Activated CD4-positive, alpha-beta memory T cell treated with anti-CD3 and anti-CD28 coated beads, Interleukin-2, amount 10 ng/mL, durations not matched to agents 7 days and 5 days (primary cell): Measurements from ENCODE around the gene GPR156. TPM values are rescaled to one million over a fixed set of nuclear protein-coding genes. Genes with fewer than 3 reads are reported as not detected.
"Not testable (repeated sequence)": the region's sequence is repeated elsewhere in the genome, so short reads cannot be mapped to it uniquely, and the experiment has no call there.

Experiments used
- CTCF ChIA-PET: fragments of 350-600 bp; sonication (Branson Sonifier 250); formaldehyde crosslinking; loops from one replicate; lab custom pipeline; 2021; ENCODE audit warnings: antibody characterized with exemption, inconsistent platforms; lab: Charles Lee
- POLR2A ChIA-PET: fragments of 350-600 bp; sonication (Branson Sonifier 250); formaldehyde crosslinking; loops from one replicate; lab custom pipeline; 2021; ENCODE audit warnings: antibody characterized with exemption; lab: Charles Lee
- DNase-seq: peaks from one replicate; pipeline ENCODE4 v3.0.0-alpha.2; 2020
- H3K27ac Mint-ChIP-seq: one replicate; pipeline ENCODE4 v1.8.0; 2021; ENCODE audit warnings: mild to moderate bottlenecking, mixed read lengths
- H3K27me3 Mint-ChIP-seq: one replicate; pipeline ENCODE4 v1.8.0; 2021; ENCODE audit warnings: mixed read lengths
- H3K36me3 Mint-ChIP-seq: one replicate; pipeline ENCODE4 v1.8.0; 2021; ENCODE audit warnings: low read depth, mixed read lengths
- H3K4me1 Mint-ChIP-seq: one replicate; pipeline ENCODE4 v1.8.0; 2021; ENCODE audit warnings: mixed read lengths
- H3K4me3 Mint-ChIP-seq: one replicate; pipeline ENCODE4 v1.8.0; 2021; ENCODE audit warnings: mild to moderate bottlenecking, mixed read lengths
- H3K9me3 Mint-ChIP-seq: one replicate; pipeline ENCODE4 v1.8.0; 2021; ENCODE audit warnings: mixed read lengths
- total RNA-seq, 2 experiments: library from RNA; stranded (reverse); gene quantifications; one replicate each; pipeline ENCODE4 v1.2.3, GENCODE V29; 2021

The GPR156 gene
- total RNA-seq, 2 experiments from 2014 or later: not detected

DNA sequence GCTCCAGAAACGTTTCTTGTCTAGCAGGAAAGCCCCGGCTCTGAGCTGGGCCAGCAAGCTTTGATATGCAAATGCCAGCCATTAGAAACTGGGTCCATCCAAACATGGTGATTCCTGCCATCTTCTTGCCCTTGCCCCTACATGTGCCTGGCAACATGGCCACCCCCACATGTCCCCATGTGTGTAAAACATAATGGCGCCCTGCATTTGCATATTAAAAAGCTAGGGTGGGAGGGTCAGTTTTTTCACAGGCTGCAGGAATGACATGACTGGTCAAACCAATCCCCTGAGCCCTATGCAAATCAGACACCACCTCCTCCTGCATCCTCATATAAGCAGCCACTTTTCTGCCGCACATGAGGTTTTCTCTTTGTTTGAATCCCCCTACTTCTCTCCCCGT, 21.2 kb downstream of the GPR156 start:
- POLR2A ChIA-PET: no interaction called here

DNA sequence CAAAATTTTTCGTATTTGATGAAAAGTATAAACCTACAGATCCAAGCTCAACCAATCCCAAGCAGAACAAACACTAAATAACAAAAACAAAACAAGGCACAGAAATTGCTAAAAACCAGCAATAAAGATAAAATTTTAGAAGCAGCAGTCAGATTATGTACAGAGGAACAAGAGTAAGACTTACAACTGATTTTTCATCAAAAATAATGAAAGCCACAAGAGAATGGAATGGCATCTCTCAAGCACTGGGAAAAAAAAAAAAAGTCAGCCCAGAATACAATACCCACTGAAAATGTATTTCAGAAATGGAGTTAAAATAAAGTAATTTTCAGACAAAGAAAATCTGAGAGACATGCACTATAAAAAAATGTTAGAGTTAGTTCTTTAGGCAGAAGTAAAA, 27.0 kb downstream of the GPR156 start:
- CTCF ChIA-PET: no interaction called here

More for the DNA sequence above, 21.2 kb downstream of the GPR156 start:
- Mint-ChIP-seq H3K9me3 (no peaks in the 10 kb centered on the region), H3K27me3 (peaks cover 2% of the 10 kb centered on the region), H3K36me3 (no peaks in the 10 kb centered on the region), H3K4me1 (no peaks in the 10 kb centered on the region), H3K4me3 (no peak overlapping the region), H3K27ac (no peak overlapping the region)
- no peak for DNase-seq
- CTCF ChIA-PET: no interaction called here

DNA sequence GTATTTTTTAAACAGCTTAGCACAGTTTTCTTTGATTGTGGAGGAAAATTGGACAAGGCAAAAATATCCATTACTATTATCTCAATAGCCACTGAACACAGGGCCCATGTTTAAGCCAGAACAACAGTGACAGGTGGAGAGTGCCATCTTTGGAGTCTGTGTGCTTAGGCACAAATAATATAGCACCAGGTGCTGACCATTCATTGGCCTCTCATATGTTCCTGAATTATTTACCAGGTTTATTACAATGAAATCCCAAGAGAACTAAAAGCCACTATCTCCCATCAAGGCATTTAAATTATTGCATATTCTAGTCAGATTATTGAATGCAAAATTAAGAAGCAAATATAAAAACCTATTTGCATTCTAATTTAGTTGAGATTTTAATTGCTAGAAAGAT, 39.6 kb downstream of the GPR156 start:
- DNase-seq: no peak
- no peak overlapping the region for H3K27ac Mint-ChIP-seq
- ChIA-PET POLR2A (interaction anchor here (1.0 kb wide), 1 partner anchor 170 kb away, joined by 3 read pairs; no protein-coding TSS in a partner anchor), CTCF (interaction anchor here (1.0 to 4.6 kb wide), 5 partner anchors 103 to 352 kb away, joined by 3 to 97 read pairs (median 6); no protein-coding TSS in a partner anchor)
- no peaks in the 10 kb centered on the region for H3K4me1 Mint-ChIP-seq
- no peaks in the 10 kb centered on the region for H3K36me3 Mint-ChIP-seq
- H3K4me3 Mint-ChIP-seq: no peak overlapping the region
- no peaks in the 10 kb centered on the region for H3K9me3 Mint-ChIP-seq
- H3K27me3 Mint-ChIP-seq: peaks cover 12% of the 10 kb centered on the region

More for the DNA sequence above, 27.0 kb downstream of the GPR156 start:
- Mint-ChIP-seq H3K9me3 (peaks cover 11% of the 10 kb centered on the region), H3K27ac (no peak overlapping the region), H3K4me1 (no peaks in the 10 kb centered on the region), H3K27me3 (peaks cover 15% of the 10 kb centered on the region), H3K4me3 (no peak overlapping the region), H3K36me3 (peaks cover 2% of the 10 kb centered on the region)
- no peak for DNase-seq
- POLR2A ChIA-PET: no interaction called here

DNA sequence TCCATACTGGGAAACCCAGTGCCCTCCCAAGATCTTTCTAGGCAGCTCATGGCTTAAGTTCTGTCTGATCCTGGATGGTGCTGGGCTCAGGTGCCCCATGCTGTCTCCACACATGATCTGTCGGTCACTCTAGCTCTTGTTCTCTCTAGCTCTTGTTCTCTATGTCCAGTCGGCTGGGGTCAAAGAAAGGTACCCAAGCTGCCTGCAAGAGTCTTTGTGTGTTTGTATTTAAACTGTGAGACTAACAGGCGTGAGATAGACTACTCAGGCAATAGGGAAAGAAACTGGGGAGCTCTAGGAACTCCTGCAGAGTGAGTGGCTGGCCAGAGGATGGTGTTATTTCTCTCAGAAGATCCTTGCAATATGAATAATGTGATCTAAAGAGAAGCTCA, 40.2 kb downstream of the GPR156 start:
- Mint-ChIP-seq H3K9me3 (no peaks in the 10 kb centered on the region), H3K27ac (no peak overlapping the region), H3K4me3 (no peak overlapping the region), H3K4me1 (no peaks in the 10 kb centered on the region), H3K36me3 (no peaks in the 10 kb centered on the region), H3K27me3 (peaks cover 16% of the 10 kb centered on the region)
- DNase-seq: no peak
- ChIA-PET POLR2A (interaction anchor here (1.0 to 2.0 kb wide), 2 partner anchors 171 to 172 kb away, joined by 3 to 6 read pairs; no protein-coding TSS in a partner anchor), CTCF (interaction anchor here (1.0 to 4.6 kb wide), 5 partner anchors 104 to 352 kb away, joined by 3 to 97 read pairs (median 6); no protein-coding TSS in a partner anchor)

DNA sequence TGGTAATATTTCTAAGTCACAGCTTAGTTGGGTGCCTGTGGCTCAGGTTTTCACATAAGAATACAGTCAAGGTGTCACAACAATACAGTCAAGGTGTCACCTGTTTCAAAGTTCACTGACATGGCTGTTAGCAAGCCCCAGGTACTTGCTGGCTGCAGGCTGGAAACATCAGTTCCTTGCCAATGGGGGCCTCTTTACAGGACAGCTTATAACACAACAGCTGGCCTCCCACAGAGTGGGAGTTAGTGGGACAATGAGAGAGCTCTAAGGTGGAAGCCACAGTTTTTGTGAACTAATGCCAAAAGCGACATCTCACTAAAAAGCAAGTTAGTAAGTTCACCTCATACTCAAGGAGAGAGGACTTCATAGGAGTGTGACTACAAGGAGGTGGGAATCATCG, 45.4 kb downstream of the GPR156 start:
- Mint-ChIP-seq H3K4me1 (no peaks in the 10 kb centered on the region), H3K9me3 (no peaks in the 10 kb centered on the region), H3K36me3 (no peaks in the 10 kb centered on the region), H3K27ac (no peak overlapping the region), H3K27me3 (peaks cover 36% of the 10 kb centered on the region), H3K4me3 (no peak overlapping the region)
- DNase-seq: no peak
- CTCF ChIA-PET: interaction anchor here (0.6 to 2.5 kb wide), 2 partner anchors 178 to 386 kb away, joined by 4 to 9 read pairs; no protein-coding TSS in a partner anchor
- POLR2A ChIA-PET: no interaction called here

DNA sequence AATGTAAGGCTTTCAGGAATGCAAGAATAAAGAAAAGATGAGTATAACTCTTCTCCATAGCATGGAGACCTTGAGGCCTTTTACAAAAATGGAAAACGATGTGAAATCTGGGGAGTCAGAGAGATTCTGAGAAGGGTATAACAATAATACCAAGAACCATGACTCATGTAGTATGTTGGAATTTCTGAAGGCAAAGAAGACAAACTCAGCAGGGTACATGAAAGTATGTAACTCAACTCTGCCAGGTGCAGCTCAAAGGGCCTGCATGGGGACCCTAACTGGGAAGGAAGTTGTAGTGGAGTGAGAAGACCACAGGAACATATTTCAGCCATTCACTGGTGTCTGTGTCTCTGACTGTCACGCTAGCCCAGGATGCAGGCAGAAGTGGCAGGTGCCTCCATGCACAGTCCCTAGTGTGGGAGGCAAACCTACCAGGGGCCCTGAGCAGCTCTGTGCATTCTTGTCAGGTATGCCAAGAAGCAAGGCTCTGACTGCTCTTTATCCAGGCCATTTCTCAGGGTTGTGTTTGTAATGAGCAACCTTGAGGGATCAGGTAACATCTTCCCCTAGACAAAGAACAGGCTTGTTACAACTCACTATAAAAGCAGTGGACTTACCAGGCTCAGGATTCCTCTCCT, 57.2 kb downstream of the GPR156 start:
- no peak overlapping the region for H3K27ac Mint-ChIP-seq
- POLR2A ChIA-PET: no interaction called here
- H3K4me1 Mint-ChIP-seq: peaks cover 4% of the 10 kb centered on the region
- DNase-seq: no peak
- no peak overlapping the region for H3K4me3 Mint-ChIP-seq
- H3K27me3 Mint-ChIP-seq: no peaks in the 10 kb centered on the region
- H3K9me3 Mint-ChIP-seq: no peaks in the 10 kb centered on the region
- CTCF ChIA-PET: interaction anchor here (1.2 to 1.3 kb wide), 2 partner anchors 16 to 189 kb away, joined by 3 to 4 read pairs; no protein-coding TSS in a partner anchor
- H3K36me3 Mint-ChIP-seq: no peaks in the 10 kb centered on the region

DNA sequence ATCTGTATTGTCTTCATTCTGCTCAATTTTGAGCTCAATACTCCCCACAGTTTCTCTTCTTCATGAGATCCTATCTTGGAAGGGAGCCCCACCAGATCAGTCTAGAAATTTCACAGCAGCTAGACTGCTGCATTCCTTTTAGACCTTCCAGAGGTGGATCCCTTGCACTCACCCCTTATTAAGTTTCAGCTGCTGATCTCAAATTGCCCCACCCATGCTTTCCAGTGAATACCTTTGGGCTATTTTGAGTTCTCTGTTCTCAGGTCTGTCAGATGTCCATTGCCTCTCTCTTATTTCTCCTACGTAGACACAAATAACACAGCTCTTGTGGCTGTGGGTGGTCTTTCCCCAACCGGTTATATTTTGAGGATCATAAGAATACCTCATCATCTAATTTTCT, 60.8 kb downstream of the GPR156 start:
- H3K27me3 Mint-ChIP-seq: no peaks in the 10 kb centered on the region
- peaks cover 2% of the 10 kb centered on the region for H3K9me3 Mint-ChIP-seq
- no peak overlapping the region for H3K4me3 Mint-ChIP-seq
- ChIA-PET CTCF (no interaction called here), POLR2A (no interaction called here)
- no peak overlapping the region for H3K27ac Mint-ChIP-seq
- no peak for DNase-seq
- H3K4me1 Mint-ChIP-seq: peaks cover 4% of the 10 kb centered on the region
- H3K36me3 Mint-ChIP-seq: no peaks in the 10 kb centered on the region

DNA sequence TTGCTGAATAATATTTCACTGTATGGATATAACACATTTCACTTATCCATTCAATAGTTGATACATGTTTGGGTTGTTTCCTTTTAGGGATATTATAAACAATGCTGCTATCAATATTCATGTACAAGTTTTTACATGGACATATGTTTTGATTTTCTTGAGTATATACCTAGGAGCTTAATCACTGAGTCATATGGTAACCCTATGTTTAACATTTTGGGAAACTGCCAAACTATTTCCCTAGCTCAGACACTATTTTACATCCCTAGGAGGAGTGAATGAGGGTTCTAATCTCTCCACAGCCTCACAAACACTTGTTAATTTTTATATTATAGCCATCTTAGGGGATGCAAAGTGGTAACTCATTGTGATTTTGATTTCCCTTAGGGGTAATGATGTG, 66.0 kb downstream of the GPR156 start:
- ChIA-PET CTCF (no interaction called here), POLR2A (no interaction called here)
- Mint-ChIP-seq H3K4me3 (no peak overlapping the region), H3K27me3 (no peaks in the 10 kb centered on the region), H3K4me1 (no peaks in the 10 kb centered on the region), H3K9me3 (peaks cover 2% of the 10 kb centered on the region), H3K36me3 (no peaks in the 10 kb centered on the region), H3K27ac (no peak overlapping the region)
- DNase-seq: no peak

DNA sequence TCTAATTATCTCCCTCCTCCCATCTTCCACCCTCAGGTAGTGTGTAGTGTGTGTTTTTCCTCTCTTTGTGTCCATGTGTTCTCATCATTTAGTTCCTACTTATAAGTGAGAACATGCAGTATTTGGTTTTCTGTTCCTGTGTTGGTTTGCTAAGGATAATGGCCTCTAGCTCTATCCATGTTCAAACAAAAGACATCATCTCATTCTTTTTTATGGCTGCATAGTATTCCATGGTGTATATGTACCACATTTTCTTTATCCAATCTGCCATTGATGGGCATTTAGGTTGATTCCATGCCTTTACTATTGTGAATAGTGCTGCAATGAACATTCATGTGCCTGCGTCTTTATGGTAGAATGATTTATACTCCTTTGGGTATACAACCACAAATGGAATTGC, 68.4 kb downstream of the GPR156 start:
- H3K27ac Mint-ChIP-seq, H3K9me3 Mint-ChIP-seq, H3K36me3 Mint-ChIP-seq, H3K4me1 Mint-ChIP-seq, CTCF ChIA-PET, DNase-seq, POLR2A ChIA-PET, H3K27me3 Mint-ChIP-seq, H3K4me3 Mint-ChIP-seq: not testable (repeated sequence)

DNA sequence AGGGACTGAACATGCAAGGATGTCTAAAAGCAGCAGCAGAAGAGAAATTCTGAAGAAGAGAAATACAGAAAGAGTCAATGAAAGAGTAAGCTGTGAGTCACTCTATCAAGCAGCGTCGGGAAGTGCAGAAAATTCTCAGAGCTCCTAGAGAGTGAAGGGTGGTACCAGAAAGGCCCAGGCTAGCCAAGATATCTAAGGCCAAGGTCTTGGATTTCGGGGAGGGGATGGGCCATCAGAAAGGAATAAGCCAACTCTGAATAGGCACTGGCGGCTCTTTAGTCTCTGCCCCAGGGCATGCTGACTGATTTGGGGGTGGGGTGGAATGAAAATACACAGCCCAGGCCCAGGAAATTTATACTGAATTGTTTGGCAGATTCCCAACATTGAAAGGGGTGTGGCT, 70.8 kb downstream of the GPR156 start:
- Mint-ChIP-seq H3K9me3 (no peaks in the 10 kb centered on the region), H3K4me1 (no peaks in the 10 kb centered on the region), H3K4me3 (no peak overlapping the region), H3K27me3 (peaks cover 13% of the 10 kb centered on the region), H3K36me3 (no peaks in the 10 kb centered on the region), H3K27ac (no peak overlapping the region)
- POLR2A ChIA-PET: no interaction called here
- CTCF ChIA-PET: no interaction called here
- no peak for DNase-seq

DNA sequence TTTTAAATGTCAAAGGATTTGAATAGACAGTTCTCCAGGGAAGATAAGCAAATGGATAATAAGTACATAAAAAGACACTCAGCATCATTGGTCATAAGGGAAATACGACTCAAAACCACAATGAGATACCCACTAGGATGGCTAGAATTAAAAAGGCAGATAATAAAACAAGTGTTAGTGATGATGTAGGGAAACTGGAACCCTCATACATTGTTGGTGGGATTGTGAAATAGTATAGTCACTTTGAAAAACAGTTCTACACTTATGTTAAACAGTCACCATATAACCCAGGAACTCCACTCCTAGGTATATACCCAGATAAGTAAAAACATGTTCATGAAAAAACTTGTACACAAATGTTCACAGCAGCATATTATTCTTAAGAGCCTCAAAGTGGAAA, 72.5 kb downstream of the GPR156 start:
- Mint-ChIP-seq H3K4me3 (no peak overlapping the region), H3K4me1 (no peaks in the 10 kb centered on the region), H3K9me3 (no peaks in the 10 kb centered on the region), H3K27me3 (peaks cover 13% of the 10 kb centered on the region), H3K36me3 (no peaks in the 10 kb centered on the region), H3K27ac (no peak overlapping the region)
- ChIA-PET POLR2A (no interaction called here), CTCF (no interaction called here)
- no peak for DNase-seq

DNA sequence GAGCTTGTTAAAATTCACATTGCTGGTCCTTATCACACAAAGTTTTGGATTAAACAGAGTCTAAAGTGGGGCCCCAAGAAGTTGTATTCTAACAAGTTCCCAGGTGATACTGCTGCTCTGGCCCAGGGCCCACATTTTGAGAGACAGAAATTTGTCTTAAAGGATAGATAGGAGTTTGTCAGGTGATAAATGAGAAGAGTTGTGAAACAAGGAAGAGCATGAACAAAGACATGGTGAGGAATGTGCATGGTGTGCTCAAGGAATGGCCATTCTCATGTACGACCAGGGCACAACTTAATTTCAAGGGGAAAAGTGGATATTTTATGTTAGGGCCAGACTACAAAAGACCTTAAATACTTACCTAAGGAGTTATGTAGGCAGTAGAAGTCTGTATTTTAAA, 75.6 kb downstream of the GPR156 start:
- ChIA-PET CTCF (no interaction called here), POLR2A (no interaction called here)
- Mint-ChIP-seq H3K4me3 (no peak overlapping the region), H3K27me3 (peaks cover 13% of the 10 kb centered on the region), H3K4me1 (no peaks in the 10 kb centered on the region), H3K9me3 (no peaks in the 10 kb centered on the region), H3K27ac (no peak overlapping the region), H3K36me3 (no peaks in the 10 kb centered on the region)
- no peak for DNase-seq

DNA sequence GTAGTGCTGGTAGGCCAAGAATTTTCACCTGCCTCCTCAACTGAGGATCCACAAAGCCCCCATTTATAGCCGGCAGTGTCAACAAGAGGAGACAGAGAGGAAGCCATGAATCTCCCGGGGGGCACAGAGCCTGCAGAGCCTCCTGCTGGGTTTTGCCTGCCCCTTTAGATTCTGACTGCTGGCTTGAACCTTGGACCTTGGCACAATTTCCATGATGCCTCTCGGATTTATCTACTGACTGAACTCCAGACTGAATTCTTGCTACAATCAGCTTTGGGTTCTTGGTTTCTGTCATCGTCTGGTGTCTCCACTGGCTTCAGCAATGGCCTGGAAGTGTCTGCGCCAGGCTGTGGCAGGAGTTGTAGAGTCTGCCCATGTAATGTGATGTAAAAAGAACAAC, 80.7 kb downstream of the GPR156 start:
- peaks cover under 1% of the 10 kb centered on the region for H3K27me3 Mint-ChIP-seq
- ChIA-PET POLR2A (no interaction called here), CTCF (no interaction called here)
- H3K27ac Mint-ChIP-seq: no peak overlapping the region
- H3K36me3 Mint-ChIP-seq: no peaks in the 10 kb centered on the region
- H3K9me3 Mint-ChIP-seq: no peaks in the 10 kb centered on the region
- no peak overlapping the region for H3K4me3 Mint-ChIP-seq
- DNase-seq: no peak
- no peaks in the 10 kb centered on the region for H3K4me1 Mint-ChIP-seq

DNA sequence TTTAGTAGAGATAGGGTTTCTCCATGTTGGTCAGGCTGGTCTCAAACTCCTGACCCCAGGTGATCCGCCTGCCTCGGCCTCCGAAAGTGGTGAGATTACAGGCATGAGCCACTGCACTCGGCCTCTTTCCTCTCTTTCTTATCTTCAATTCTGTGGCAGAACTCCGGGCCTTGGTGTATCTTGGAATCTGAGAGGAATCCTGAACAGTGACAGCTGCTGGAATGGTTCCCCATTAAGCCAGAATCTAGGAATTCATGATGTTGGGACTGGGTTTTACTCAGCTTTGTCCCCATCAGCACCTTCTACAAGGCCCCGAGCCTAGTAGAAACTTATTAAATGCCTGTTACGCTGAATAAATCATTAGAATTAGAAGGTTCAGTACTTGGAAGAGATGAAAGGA, 81.4 kb downstream of the GPR156 start:
- H3K4me3 Mint-ChIP-seq: no peak overlapping the region
- H3K9me3 Mint-ChIP-seq: no peaks in the 10 kb centered on the region
- DNase-seq: no peak
- no peaks in the 10 kb centered on the region for H3K36me3 Mint-ChIP-seq
- H3K27me3 Mint-ChIP-seq: no peaks in the 10 kb centered on the region
- POLR2A ChIA-PET: no interaction called here
- H3K4me1 Mint-ChIP-seq: no peaks in the 10 kb centered on the region
- no peak overlapping the region for H3K27ac Mint-ChIP-seq
- CTCF ChIA-PET: no interaction called here
